RWPE2 (cell line): Measurements from ENCODE around the gene SLC1A2.

Experiments
- ATAC-seq: fragments of 200-7000 bp; cut with Tn5 transposase; 3 replicates; pipeline ENCODE4 v1.9.1; 2021; ENCODE audit warnings: low read depth
- DNase-seq: peaks from one replicate; pipeline ENCODE4 v3.0.0-alpha.2; 2020; ENCODE audit warnings: low spot score
- H3K27ac ChIP-seq: fragments of 450-650 bp; 2 replicates; pipeline ENCODE4 v1.5.1; 2017; ENCODE audit warnings: mild to moderate bottlenecking; ENCODE audit not compliant: poor library complexity, severe bottlenecking
- H3K27me3 ChIP-seq: fragments of 250-450 bp; sonication (Bioruptor Pico); 2 replicates; pipeline ENCODE4 v1.5.1; 2021; ENCODE audit warnings: mild to moderate bottlenecking, moderate library complexity; ENCODE audit not compliant: insufficient read depth, poor library complexity, severe bottlenecking
- H3K36me3 ChIP-seq: fragments of 250-450 bp; sonication (Bioruptor Pico); 2 replicates; pipeline ENCODE4 v1.5.1; 2020; ENCODE audit warnings: low read depth, mild to moderate bottlenecking, moderate library complexity
- H3K4me1 ChIP-seq: fragments of 250-450 bp; sonication (Bioruptor Pico); 2 replicates; pipeline ENCODE4 v1.5.1; 2021; ENCODE audit warnings: mild to moderate bottlenecking, moderate library complexity; ENCODE audit not compliant: insufficient read depth, poor library complexity, severe bottlenecking
- H3K4me3 ChIP-seq: fragments of 250-450 bp; sonication (Bioruptor Pico); 2 replicates; pipeline ENCODE4 v1.5.1; 2021; ENCODE audit warnings: mild to moderate bottlenecking, moderate library complexity; ENCODE audit not compliant: severe bottlenecking
- H3K9me3 ChIP-seq: fragments of 250-450 bp; sonication (Bioruptor Pico); 2 replicates; pipeline ENCODE4 v1.5.1; 2021; ENCODE audit warnings: mild to moderate bottlenecking, moderate library complexity; ENCODE audit not compliant: severe bottlenecking
- CTCF ChIP-seq: fragments of 450-650 bp; IDR thresholded peaks from one replicate; pipeline ENCODE4 v1.5.1; 2017; ENCODE audit warnings: mild to moderate bottlenecking, moderate library complexity; ENCODE audit not compliant: poor library complexity, severe bottlenecking

The SLC1A2 gene

GRCh38 chr11:35206616-35207015 is 212.7 kb downstream of the SLC1A2 start:
- TF ChIP-seq CTCF = no peak
- ATAC-seq = no peak; the same call in 2 of the 3 replicates
- H3K4me1 ChIP-seq = peaks cover 3% of the 10 kb centered on the region
- no peaks in the 10 kb centered on the region for H3K9me3 ChIP-seq
- DNase-seq = no peak
- H3K4me3 ChIP-seq = no peak overlapping the region
- H3K27me3 ChIP-seq = no peaks in the 10 kb centered on the region
- no peak overlapping the region for H3K27ac ChIP-seq
- H3K36me3 ChIP-seq = peaks cover 95% of the 10 kb centered on the region

GRCh38 chr11:35204614-35205013 is 214.7 kb downstream of the SLC1A2 start:
- no peak for TF ChIP-seq CTCF
- Histone ChIP-seq H3K27me3 (no peaks in the 10 kb centered on the region), H3K27ac (no peak overlapping the region), H3K36me3 (peaks cover 94% of the 10 kb centered on the region), H3K4me1 (no peaks in the 10 kb centered on the region), H3K4me3 (no peak overlapping the region), H3K9me3 (no peaks in the 10 kb centered on the region)
- DNase-seq = no peak
- ATAC-seq = no peak
